Spleen (tissue), 11 donors: Measurements from ENCODE around the gene JAGN1. TPM values are rescaled to one million over a fixed set of nuclear protein-coding genes. Genes with fewer than 3 reads are reported as not detected.

Source experiments
- DNase-seq: peaks from one replicate; pipeline ENCODE4 v3.0.0-alpha.2; 2020
- H3K27ac ChIP-seq, 8 donors: fragments of 200-600 bp; sonication (generic) in 7 of 8; 1 replicate in 4 of 8; 2 replicates in 4 of 8; pipeline versions ENCODE4 v1.5.0 to v1.8.0; 2016 to 2021; ENCODE audit warnings: inconsistent platforms in 4 of 8, mild to moderate bottlenecking in 4 of 8, moderate library complexity in 1 of 8
- H3K27me3 ChIP-seq, 7 donors: fragments of 200-600 bp; sonication (generic) in 6 of 7; replicated peaks in 1 of 7; 1 replicate in 4 of 7; 2 replicates in 3 of 7; pipeline versions ENCODE4 v1.5.0 to v1.8.0; 2016 to 2021; ENCODE audit warnings: inconsistent platforms in 3 of 7, mild to moderate bottlenecking in 1 of 7
- H3K36me3 ChIP-seq, 6 donors: fragments of 200-600 bp; sonication (generic) in 5 of 6; 1 replicate in 4 of 6; 2 replicates in 2 of 6; pipeline versions ENCODE4 v1.5.0 to v1.8.0; 2016 to 2021; ENCODE audit warnings: inconsistent platforms in 2 of 6
- H3K4me1 ChIP-seq, 6 donors: fragments of 200-600 bp; sonication (generic) in 5 of 6; 1 replicate in 3 of 6; 2 replicates in 3 of 6; pipeline versions ENCODE4 v1.5.0 to v1.8.0; 2016 to 2021; ENCODE audit warnings: inconsistent platforms in 3 of 6
- H3K4me3 ChIP-seq, 8 donors: fragments of 200-600 bp; sonication (generic) in 7 of 8; 1 replicate in 4 of 8; 2 replicates in 4 of 8; pipeline versions ENCODE4 v1.5.0 to v1.8.0; 2016 to 2021; ENCODE audit warnings: inconsistent platforms in 4 of 8, mild to moderate bottlenecking in 4 of 8, moderate library complexity in 2 of 8
- H3K9me3 ChIP-seq, 8 donors: fragments of 200-600 bp; sonication (generic) in 7 of 8; 1 replicate in 4 of 8; 2 replicates in 4 of 8; pipeline versions ENCODE4 v1.5.0 to v1.8.0; 2016 to 2021; ENCODE audit warnings: inconsistent platforms in 4 of 8
- POLR2A ChIP-seq, 3 donors: fragments of 450-650 bp; IDR thresholded peaks; one replicate each; pipeline ENCODE4 v1.5.1; 2017; ENCODE audit warnings: antibody characterized with exemption in 3 of 3, mild to moderate bottlenecking in 1 of 3
- POLR2AphosphoS5 ChIP-seq, 3 donors: sonication (generic); formaldehyde crosslinking; IDR thresholded peaks; one replicate each; pipeline ENCODE4 v1.5.1; 2017; ENCODE audit warnings: antibody characterized with exemption in 3 of 3
- WGBS, 5 donors: extraction: QIAGEN DNeasy Blood & Tissue Kit in 3 of 5; methylation state at CpG; one replicate each; pipeline versions ENCODE4 v1.1.5 to v1.1.7; 2013 to 2018; 5-methylcytosine and 5-hydroxymethylcytosine counted together
- intact Hi-C: fragments of 100-400 bp; cut with DNase I; formaldehyde crosslinking; loops from one replicate; pipeline ENCODE4 v1.15.0; 2023; ENCODE audit warnings: low total_unique reads
- polyA plus RNA-seq, 3 donors: library from polyadenylated mRNA; stranded (reverse); fragments of 200-250 nt; gene quantifications; one replicate each; pipeline ENCODE4 v1.2.1, GENCODE V29; 2013
- total RNA-seq, 7 donors: library from RNA; depleted of rRNA in 3 of 7; stranded (reverse); fragments of >200 nt in 3 of 7; fragmentation: NEBNext Ultra II Directional in 4 of 7; extraction: Animal tissue kit (Norgen Biotek cat#: 25700) in 4 of 7; gene quantifications; one replicate each; pipeline versions ENCODE4 v1.1.0 to v1.2.1, GENCODE V29; 2016 to 2021
- TF ChIP-seq, protein P1 (sequence below), 11 experiments: fragments of 200-600 bp in 7 of 11; fragments of 450-650 bp in 4 of 11; sonication (generic) in 4 of 11; IDR thresholded peaks in 8 of 11; conservative IDR thresholded peaks in 3 of 11; 1 replicate in 7 of 11; 2 replicates in 4 of 11; pipeline versions ENCODE4 v1.4.0 to v1.8.0; 2016 to 2021; ENCODE audit warnings: antibody characterized with exemption in 11 of 11, inconsistent platforms in 4 of 11, mild to moderate bottlenecking in 1 of 11
- donor health status: healthy with polysubstance abuse.
- donor health status: DM: no; HTN: no; CAD: no; lungs with moderate emphysema.
- donor health status: DM: no; HTN: no; CAD: no.
- donor health status: Bipolar disorder and iron deficiency.
- donor health status: healthy.
- donor health status: DM: no; HTN: no; CAD: no.
- donor health status: DM: yes; HTN: yes; CAD: no.

Gene JAGN1
- total and polyA plus RNA-seq, 10 donors: 17.1 to 41.3 (median 25.9) TPM

DNA sequence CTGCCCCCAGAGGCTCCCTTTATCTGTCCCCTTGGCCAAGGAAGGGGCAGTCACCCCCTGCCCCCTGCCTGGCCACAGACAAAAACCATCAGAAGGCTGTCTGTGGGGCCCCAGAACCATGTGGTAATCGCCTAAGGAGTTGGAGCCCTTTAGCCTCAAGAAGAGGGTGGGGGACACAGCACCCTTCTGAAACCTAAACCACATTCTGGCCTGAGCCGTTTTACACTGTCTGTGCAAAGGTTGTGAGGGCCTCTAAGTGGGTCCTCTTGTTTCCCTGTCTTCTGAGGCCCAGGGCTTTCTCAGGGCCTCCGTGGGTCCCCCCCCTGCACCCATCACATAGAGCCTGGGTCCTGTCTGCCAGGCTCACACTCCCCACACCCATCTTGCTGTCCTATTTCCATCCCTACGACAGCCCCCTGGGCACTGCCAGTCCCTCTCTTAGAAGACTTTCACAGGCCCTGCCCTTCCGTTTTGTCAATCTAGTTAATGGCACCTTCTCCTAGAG is 28.7 kb upstream of the JAGN1 start:
- intact Hi-C loops: no loop called here
- peak; percentile 47 for DNase-seq
- H3K27me3 ChIP-seq: peaks cover 0 to 16% (median 0%) of the 10 kb centered on the region in 7 donors
- no peak overlapping the region for H3K4me3 ChIP-seq
- H3K27ac ChIP-seq: peak overlapping the region in 3 of 8 donors; percentile 34 to 58 (median 52)
- H3K36me3 ChIP-seq: no peaks in the 10 kb centered on the region
- no peaks in the 10 kb centered on the region for H3K9me3 ChIP-seq
- H3K4me1 ChIP-seq: peaks cover 0 to 29% (median 16%) of the 10 kb centered on the region in 6 donors
- TF ChIP-seq POLR2A (IDR thresholded peaks at IDR 0.05) (no peak), POLR2AphosphoS5 (IDR thresholded peaks at IDR 0.05) (no peak)
- TF ChIP-seq, protein P1, sequence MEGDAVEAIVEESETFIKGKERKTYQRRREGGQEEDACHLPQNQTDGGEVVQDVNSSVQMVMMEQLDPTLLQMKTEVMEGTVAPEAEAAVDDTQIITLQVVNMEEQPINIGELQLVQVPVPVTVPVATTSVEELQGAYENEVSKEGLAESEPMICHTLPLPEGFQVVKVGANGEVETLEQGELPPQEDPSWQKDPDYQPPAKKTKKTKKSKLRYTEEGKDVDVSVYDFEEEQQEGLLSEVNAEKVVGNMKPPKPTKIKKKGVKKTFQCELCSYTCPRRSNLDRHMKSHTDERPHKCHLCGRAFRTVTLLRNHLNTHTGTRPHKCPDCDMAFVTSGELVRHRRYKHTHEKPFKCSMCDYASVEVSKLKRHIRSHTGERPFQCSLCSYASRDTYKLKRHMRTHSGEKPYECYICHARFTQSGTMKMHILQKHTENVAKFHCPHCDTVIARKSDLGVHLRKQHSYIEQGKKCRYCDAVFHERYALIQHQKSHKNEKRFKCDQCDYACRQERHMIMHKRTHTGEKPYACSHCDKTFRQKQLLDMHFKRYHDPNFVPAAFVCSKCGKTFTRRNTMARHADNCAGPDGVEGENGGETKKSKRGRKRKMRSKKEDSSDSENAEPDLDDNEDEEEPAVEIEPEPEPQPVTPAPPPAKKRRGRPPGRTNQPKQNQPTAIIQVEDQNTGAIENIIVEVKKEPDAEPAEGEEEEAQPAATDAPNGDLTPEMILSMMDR (IDR thresholded peaks at IDR 0.05 in 8 of 11, conservative IDR thresholded peaks at IDR 0.05 in 3 of 11): no peak
- WGBS, 5 donors: 71 to 89% (median 79%) methylated on average over 5 of the region's 5 CpGs

DNA sequence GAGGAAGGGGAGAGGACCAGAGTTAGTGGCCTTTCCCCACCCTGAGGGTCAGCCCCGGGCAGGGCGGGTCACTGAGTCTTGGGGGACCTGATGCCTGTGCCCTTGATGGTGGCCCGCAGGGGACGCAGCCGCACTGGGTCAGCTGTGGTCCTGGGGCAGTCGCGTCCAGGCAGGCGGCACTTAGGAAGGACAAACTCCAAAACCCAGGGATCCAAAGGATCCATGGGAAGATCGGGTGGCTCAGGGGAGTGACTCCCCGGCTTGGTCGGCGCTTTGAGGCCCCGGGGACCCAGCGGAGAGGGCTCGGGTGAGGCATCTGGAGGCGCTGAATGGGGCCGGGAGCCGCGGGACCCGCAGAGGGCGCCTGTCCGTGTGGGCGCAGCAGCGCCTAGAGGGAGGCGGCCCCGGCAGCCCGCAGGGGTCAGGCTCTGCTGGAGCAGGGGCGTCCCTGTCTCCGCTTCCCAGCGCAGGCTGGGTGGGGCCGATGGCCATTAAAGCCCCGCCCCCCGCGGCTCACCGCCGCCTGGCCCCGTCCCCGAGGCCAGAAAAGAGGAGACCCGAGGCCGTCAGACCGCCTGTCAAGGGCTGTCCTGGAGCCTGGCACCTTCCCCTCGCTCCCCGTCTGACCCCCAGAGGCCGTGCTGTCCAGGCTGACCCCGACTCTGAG is 27.9 kb upstream of the JAGN1 start:
- Histone ChIP-seq H3K36me3 (no peaks in the 10 kb centered on the region), H3K9me3 (no peaks in the 10 kb centered on the region), H3K27ac (peak overlapping the region in 6 of 8 donors; percentile 0 to 58 (median 24)), H3K4me3 (peak overlapping the region; percentile 5 to 66 (median 37)), H3K4me1 (peaks cover 0 to 29% (median 16%) of the 10 kb centered on the region in 6 donors), H3K27me3 (peaks cover 0 to 16% (median 0%) of the 10 kb centered on the region in 7 donors)
- 12 to 39% (median 15%) methylated on average over 10 to 45 of the region's 45 CpGs for WGBS, 5 donors
- intact Hi-C loops: no loop called here
- TF ChIP-seq, protein P1 (IDR thresholded peaks at IDR 0.05 in 8 of 11, conservative IDR thresholded peaks at IDR 0.05 in 3 of 11): peak in 9 of 11 experiments; percentile 15 to 49 (median 43)
- TF ChIP-seq POLR2AphosphoS5 (IDR thresholded peaks at IDR 0.05) (peak in 2 of 3 donors; percentile 43 to 52), POLR2A (IDR thresholded peaks at IDR 0.05) (no peak)
- peak; percentile 84 for DNase-seq

DNA sequence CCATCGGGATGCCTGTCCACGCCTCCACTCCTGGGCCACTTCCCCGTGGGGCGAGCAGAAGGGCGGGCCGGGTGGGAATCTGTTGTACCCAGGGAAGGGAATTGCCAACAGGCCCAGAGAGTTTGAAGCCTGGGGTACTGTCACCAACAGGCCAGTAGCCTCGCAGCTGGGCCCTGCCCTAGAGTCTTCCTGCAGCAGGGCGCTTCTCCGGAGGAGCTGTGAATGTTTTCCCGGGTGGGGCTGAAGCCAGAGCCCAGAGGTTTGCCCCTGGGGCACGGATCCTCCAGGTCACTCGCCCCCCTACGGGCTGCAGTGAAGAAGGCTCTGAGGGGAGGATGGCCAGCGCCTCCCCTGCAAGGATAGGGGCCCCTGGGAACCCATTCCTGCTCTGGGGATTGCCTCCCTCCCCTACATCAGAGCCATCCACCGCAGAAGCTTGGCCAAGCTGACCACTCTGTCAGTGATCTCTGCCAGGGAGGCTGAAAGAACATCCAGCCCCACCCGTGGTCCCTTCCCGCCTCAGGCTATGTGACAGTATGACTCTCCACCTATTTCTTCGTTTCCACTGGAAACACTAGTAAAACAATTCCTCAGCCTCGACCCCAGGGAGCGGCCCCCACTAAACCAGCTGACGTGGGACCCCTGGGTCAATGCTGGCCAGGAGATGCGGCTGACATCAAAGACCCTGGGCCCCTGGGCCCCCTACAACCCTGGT is 27.2 kb upstream of the JAGN1 start:
- peak overlapping the region in 5 of 8 donors; percentile 12 to 58 (median 34) for H3K27ac ChIP-seq
- peak overlapping the region in 7 of 8 donors; percentile 18 to 66 (median 38) for H3K4me3 ChIP-seq
- intact Hi-C loops: no loop called here

More for the DNA sequence above, 27.2 kb upstream of the JAGN1 start:
- H3K9me3 ChIP-seq: no peaks in the 10 kb centered on the region
- H3K27me3 ChIP-seq: peaks cover 0 to 16% (median 0%) of the 10 kb centered on the region in 7 donors
- peak; percentile 47 for DNase-seq
- peaks cover 0 to 29% (median 16%) of the 10 kb centered on the region in 6 donors for H3K4me1 ChIP-seq
- 71 to 84% (median 72%) methylated on average over 10 to 22 of the region's 22 CpGs for WGBS, 5 donors
- H3K36me3 ChIP-seq: no peaks in the 10 kb centered on the region
- TF ChIP-seq, protein P1 (IDR thresholded peaks at IDR 0.05 in 8 of 11, conservative IDR thresholded peaks at IDR 0.05 in 3 of 11): no peak
- no peak for TF ChIP-seq POLR2AphosphoS5 (IDR thresholded peaks at IDR 0.05)
- no peak for TF ChIP-seq POLR2A (IDR thresholded peaks at IDR 0.05)
